Hepatocyte (in vitro differentiated cells): Measurements from ENCODE around the gene SIDT1.

ENCODE experiments used
- EZH2 ChIP-seq: fragments of 200-600 bp; sonication (generic); IDR thresholded peaks from 2 replicates; pipeline ENCODE4 v1.6.1; 2016; ENCODE audit warnings: antibody characterized with exemption, mild to moderate bottlenecking, borderline replicate concordance
- TF ChIP-seq, protein P1 (sequence below): fragments of 200-600 bp; sonication (generic); IDR thresholded peaks from 2 replicates; pipeline ENCODE4 v1.5.1; 2016; ENCODE audit warnings: antibody characterized with exemption, mild to moderate bottlenecking; ENCODE audit not compliant: poor library complexity

DNA sequence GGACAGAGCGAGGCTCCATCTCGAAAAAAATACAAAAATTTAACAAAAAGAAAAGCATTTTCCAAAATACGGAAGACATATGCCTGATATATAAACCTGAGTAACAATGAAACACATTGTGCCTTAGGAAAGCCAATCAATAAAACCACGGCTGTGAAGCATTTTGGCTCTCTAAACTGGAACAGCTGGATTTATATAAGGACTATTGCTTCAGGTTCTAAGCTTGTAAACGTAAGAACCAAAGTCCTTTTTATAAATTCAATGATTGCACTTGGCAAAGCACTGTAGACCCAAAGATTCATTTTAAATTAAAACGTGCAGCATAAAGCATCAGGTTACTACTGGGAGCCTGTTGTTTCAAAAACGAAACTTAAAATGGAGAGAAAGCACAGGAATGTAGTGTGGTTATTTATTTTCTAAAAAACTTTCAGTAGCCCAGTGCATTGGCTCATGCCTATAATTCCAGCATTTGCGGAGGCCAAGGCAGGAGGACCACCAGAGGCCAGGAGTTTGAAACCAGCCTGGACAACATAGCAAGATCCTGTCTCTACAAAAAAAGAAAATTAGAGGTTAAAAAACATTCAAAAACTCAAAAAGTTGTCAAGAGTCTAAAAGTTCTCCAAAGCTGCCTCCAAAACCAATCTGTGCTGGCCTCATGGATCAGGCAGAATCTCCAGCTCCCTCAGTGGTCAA is 102.6 kb downstream of the SIDT1 start:
- TF ChIP-seq, protein P1, sequence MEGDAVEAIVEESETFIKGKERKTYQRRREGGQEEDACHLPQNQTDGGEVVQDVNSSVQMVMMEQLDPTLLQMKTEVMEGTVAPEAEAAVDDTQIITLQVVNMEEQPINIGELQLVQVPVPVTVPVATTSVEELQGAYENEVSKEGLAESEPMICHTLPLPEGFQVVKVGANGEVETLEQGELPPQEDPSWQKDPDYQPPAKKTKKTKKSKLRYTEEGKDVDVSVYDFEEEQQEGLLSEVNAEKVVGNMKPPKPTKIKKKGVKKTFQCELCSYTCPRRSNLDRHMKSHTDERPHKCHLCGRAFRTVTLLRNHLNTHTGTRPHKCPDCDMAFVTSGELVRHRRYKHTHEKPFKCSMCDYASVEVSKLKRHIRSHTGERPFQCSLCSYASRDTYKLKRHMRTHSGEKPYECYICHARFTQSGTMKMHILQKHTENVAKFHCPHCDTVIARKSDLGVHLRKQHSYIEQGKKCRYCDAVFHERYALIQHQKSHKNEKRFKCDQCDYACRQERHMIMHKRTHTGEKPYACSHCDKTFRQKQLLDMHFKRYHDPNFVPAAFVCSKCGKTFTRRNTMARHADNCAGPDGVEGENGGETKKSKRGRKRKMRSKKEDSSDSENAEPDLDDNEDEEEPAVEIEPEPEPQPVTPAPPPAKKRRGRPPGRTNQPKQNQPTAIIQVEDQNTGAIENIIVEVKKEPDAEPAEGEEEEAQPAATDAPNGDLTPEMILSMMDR = no peak
- no peak for TF ChIP-seq EZH2
